ENCODE results near the gene ALLC.
"Not testable (repeated sequence)": the region's sequence is repeated elsewhere in the genome, so short reads cannot be mapped to it uniquely, and the experiment has no call there.

Gene ALLC

GRCh38 chr2:3650140-3650920, 7.7 kb upstream of the ALLC start:
- TF ChIP-seq POLR2A (IDR thresholded peaks at IDR 0.05; ENCODE audit: low read depth, low read length): no peak
- FAIRE-seq (no peak), DNase-seq (ENCODE audit: insufficient read length, low spot score) (no peak)

GRCh38 chr2:3651691-3652648, 6.0 kb upstream of the ALLC start:
- FAIRE-seq: no peak
- TF ChIP-seq POLR2A (IDR thresholded peaks at IDR 0.05; ENCODE audit: low read depth, low read length): no peak
- DNase-seq (ENCODE audit: insufficient read length, low spot score): no peak

- no peak for DNase-seq (ENCODE audit: insufficient read length, low spot score)
- no peak for FAIRE-seq
- no peak for TF ChIP-seq POLR2A (IDR thresholded peaks at IDR 0.05; ENCODE audit: low read depth, low read length)
These were observed 4.9 kb upstream of the ALLC start for GRCh38 chr2:3652896-3653625.

GRCh38 chr2:3654011-3654410, 4.0 kb upstream of the ALLC start:
- FAIRE-seq (no peak), DNase-seq (ENCODE audit: insufficient read length, low spot score) (no peak)
- TF ChIP-seq POLR2A (IDR thresholded peaks at IDR 0.05; ENCODE audit: low read depth, low read length): no peak

- DNase-seq (ENCODE audit: insufficient read length, low spot score) (no peak), FAIRE-seq (no peak)
- no peak for TF ChIP-seq POLR2A (IDR thresholded peaks at IDR 0.05; ENCODE audit: low read depth, low read length)
These were observed 3.3 kb upstream of the ALLC start for GRCh38 chr2:3654531-3655225.

- DNase-seq (ENCODE audit: insufficient read length, low spot score) (no peak), FAIRE-seq (no peak)
- TF ChIP-seq POLR2A (IDR thresholded peaks at IDR 0.05; ENCODE audit: low read depth, low read length): no peak
These were observed 1.9 kb upstream of the ALLC start for GRCh38 chr2:3655871-3656761.

GRCh38 chr2:3656762-3657721, 958 bp upstream of the ALLC start:
- no peak for TF ChIP-seq POLR2A (IDR thresholded peaks at IDR 0.05; ENCODE audit: low read depth, low read length)
- DNase-seq (ENCODE audit: insufficient read length, low spot score) (no peak), FAIRE-seq (no peak)

GRCh38 chr2:3659447-3660432, 1.7 kb downstream of the ALLC start:
- TF ChIP-seq POLR2A (IDR thresholded peaks at IDR 0.05; ENCODE audit: low read depth, low read length): no peak
- DNase-seq (ENCODE audit: insufficient read length, low spot score) (no peak), FAIRE-seq (no peak)

- not testable (repeated sequence) for FAIRE-seq; DNase-seq (ENCODE audit: insufficient read length, low spot score)
These were observed 2.6 kb downstream of the ALLC start for GRCh38 chr2:3660640-3661039.

GRCh38 chr2:3661149-3661660, 3.2 kb downstream of the ALLC start:
- DNase-seq (ENCODE audit: insufficient read length, low spot score) (no peak), FAIRE-seq (no peak)
- no peak for TF ChIP-seq POLR2A (IDR thresholded peaks at IDR 0.05; ENCODE audit: low read depth, low read length)

Data from H54 (cell line).